Ovary (tissue), 3 donors: ENCODE data around the gene FSTL5.

Experiments
- EP300 ChIP-seq: sonication (generic); formaldehyde crosslinking; IDR thresholded peaks from one replicate; pipeline ENCODE4 v1.6.1; 2017; ENCODE audit warnings: antibody characterized with exemption
- POLR2A ChIP-seq: fragments of 450-650 bp; IDR thresholded peaks from one replicate; pipeline ENCODE4 v1.6.1; 2017; ENCODE audit warnings: antibody characterized with exemption, mild to moderate bottlenecking, moderate library complexity
- TF ChIP-seq, protein P1 (sequence below), 3 donors: fragments of 450-650 bp in 2 of 3; fragments of 200-600 bp in 1 of 3; IDR thresholded peaks; one replicate each; pipeline versions ENCODE4 v1.5.1 to v1.8.0; 2016 to 2022; ENCODE audit warnings: antibody characterized with exemption in 3 of 3, mild to moderate bottlenecking in 1 of 3
- donor health status: DM: no; HTN: no; CAD: no.

DNA sequence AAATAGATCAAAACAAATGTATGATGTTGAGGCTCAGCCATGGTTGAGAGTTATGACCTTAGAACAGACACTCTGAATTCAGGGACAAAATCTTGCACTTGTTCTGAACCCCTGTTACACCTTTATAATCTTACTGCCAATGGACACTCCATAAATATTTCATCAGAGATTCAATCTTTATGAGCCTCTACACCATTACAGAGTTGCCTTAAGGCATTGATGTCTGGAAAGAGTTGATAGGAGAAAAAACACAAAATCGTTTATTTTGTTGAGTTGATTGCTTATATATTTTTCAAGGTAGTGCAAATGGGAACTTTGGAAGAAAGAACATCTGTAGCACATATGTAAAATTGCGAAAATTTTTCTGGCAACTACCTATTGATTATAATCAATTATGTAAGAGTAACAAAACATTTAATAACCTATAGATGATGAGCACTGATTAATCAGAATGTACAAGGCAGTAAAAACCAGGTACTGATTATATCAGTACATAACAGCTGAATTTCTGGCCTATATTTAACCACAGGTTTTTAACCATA, 568.5 kb downstream of the FSTL5 start:
- TF ChIP-seq, protein P1, sequence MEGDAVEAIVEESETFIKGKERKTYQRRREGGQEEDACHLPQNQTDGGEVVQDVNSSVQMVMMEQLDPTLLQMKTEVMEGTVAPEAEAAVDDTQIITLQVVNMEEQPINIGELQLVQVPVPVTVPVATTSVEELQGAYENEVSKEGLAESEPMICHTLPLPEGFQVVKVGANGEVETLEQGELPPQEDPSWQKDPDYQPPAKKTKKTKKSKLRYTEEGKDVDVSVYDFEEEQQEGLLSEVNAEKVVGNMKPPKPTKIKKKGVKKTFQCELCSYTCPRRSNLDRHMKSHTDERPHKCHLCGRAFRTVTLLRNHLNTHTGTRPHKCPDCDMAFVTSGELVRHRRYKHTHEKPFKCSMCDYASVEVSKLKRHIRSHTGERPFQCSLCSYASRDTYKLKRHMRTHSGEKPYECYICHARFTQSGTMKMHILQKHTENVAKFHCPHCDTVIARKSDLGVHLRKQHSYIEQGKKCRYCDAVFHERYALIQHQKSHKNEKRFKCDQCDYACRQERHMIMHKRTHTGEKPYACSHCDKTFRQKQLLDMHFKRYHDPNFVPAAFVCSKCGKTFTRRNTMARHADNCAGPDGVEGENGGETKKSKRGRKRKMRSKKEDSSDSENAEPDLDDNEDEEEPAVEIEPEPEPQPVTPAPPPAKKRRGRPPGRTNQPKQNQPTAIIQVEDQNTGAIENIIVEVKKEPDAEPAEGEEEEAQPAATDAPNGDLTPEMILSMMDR (IDR thresholded peaks at IDR 0.05) = no peak
- TF ChIP-seq POLR2A = no peak
- no peak for TF ChIP-seq EP300
